GM19438 (cell line): ENCODE measurements around the gene CDH4.

Source experiments
- ATAC-seq: cut with Tn5 transposase; IDR thresholded peaks from one replicate; pipeline ENCODE4 v1.9.1; 2021; ENCODE audit warnings: low read depth; ENCODE audit not compliant: unreplicated experiment

CDH4 gene

GRCh38 chr20:61690993-61691838 is 439.2 kb downstream of the CDH4 start:
- no peak for ATAC-seq

- ATAC-seq, result no peak
Observed at GRCh38 chr20:61691978-61692377, 439.9 kb downstream of the CDH4 start.

- no peak for ATAC-seq
Observed at GRCh38 chr20:61692479-61692878, 440.4 kb downstream of the CDH4 start.

GRCh38 chr20:61693055-61693600 is 441.1 kb downstream of the CDH4 start:
- ATAC-seq, result no peak

GRCh38 chr20:61694682-61695081 is 442.6 kb downstream of the CDH4 start:
- ATAC-seq, result no peak

GRCh38 chr20:61695741-61696140 is 443.7 kb downstream of the CDH4 start:
- ATAC-seq, result no peak

- ATAC-seq, result no peak
Observed at GRCh38 chr20:61696181-61696735, 444.2 kb downstream of the CDH4 start.

GRCh38 chr20:61697666-61698597 is 445.9 kb downstream of the CDH4 start:
- ATAC-seq, result no peak

GRCh38 chr20:61698598-61699494 is 446.8 kb downstream of the CDH4 start:
- ATAC-seq, result no peak

- no peak for ATAC-seq
Observed at GRCh38 chr20:61699495-61700374, 447.7 kb downstream of the CDH4 start.

GRCh38 chr20:61700595-61701140 is 448.6 kb downstream of the CDH4 start:
- no peak for ATAC-seq

GRCh38 chr20:61701401-61701800 is 449.3 kb downstream of the CDH4 start:
- ATAC-seq, result no peak

GRCh38 chr20:61701802-61702201 is 449.7 kb downstream of the CDH4 start:
- no peak for ATAC-seq

- no peak for ATAC-seq
Observed at GRCh38 chr20:61702246-61702645, 450.2 kb downstream of the CDH4 start.

- ATAC-seq, result no peak
Observed at GRCh38 chr20:61704661-61705060, 452.6 kb downstream of the CDH4 start.

GRCh38 chr20:61705386-61706258 is 453.6 kb downstream of the CDH4 start:
- no peak for ATAC-seq

GRCh38 chr20:61706259-61706961 is 454.3 kb downstream of the CDH4 start:
- no peak for ATAC-seq
